Measurements from ENCODE around the gene FCAR.
"Not testable (repeated sequence)": the region's sequence is repeated elsewhere in the genome, so short reads cannot be mapped to it uniquely, and the experiment has no call there.

FCAR gene

GRCh38 chr19:54889566-54889965 is 15.5 kb downstream of the FCAR start:
- DNase-seq = peak in 1 of 10 donors; percentile 24
- intact Hi-C loops (cut with DNase I) = no loop called here

GRCh38 chr19:54893406-54893805 is 19.4 kb downstream of the FCAR start:
- intact Hi-C loops (cut with DNase I) = no loop called here
- DNase-seq = no peak

- DNase-seq = peak in 1 of 10 donors; percentile 50
- intact Hi-C loops (cut with DNase I) = not testable (repeated sequence)
These were observed 20.1 kb downstream of the FCAR start for GRCh38 chr19:54894106-54894505.

GRCh38 chr19:54896036-54896435 is 22.0 kb downstream of the FCAR start:
- intact Hi-C loops (cut with DNase I) = no loop called here
- DNase-seq = no peak

- peak in 2 of 10 donors; percentile 2 to 38 for DNase-seq
- intact Hi-C loops (cut with DNase I) = not testable (repeated sequence)
These were observed 24.6 kb downstream of the FCAR start for GRCh38 chr19:54898685-54899084.

GRCh38 chr19:54899646-54900045 is 25.6 kb downstream of the FCAR start:
- intact Hi-C loops (cut with DNase I) = not testable (repeated sequence)
- DNase-seq = peak in 2 of 10 donors; percentile 8 to 57

GRCh38 chr19:54901153-54901552 is 27.1 kb downstream of the FCAR start:
- DNase-seq = peak in 2 of 10 donors; percentile 9 to 18

GRCh38 chr19:54902061-54902460 is 28.0 kb downstream of the FCAR start:
- DNase-seq = no peak
- intact Hi-C loops (cut with DNase I) = no loop called here

More at GRCh38 chr19:54901153-54901552, 27.1 kb downstream of the FCAR start:
- intact Hi-C loops (cut with DNase I) = not testable (repeated sequence)

- no peak for DNase-seq
- intact Hi-C loops (cut with DNase I) = no loop called here
These were observed 29.3 kb downstream of the FCAR start for GRCh38 chr19:54903303-54903702.

GRCh38 chr19:54904261-54904660 is 30.2 kb downstream of the FCAR start:
- DNase-seq; intact Hi-C loops (cut with DNase I): not testable (repeated sequence)

GRCh38 chr19:54905421-54905802 is 31.4 kb downstream of the FCAR start:
- intact Hi-C loops (cut with DNase I) = no loop called here
- DNase-seq = no peak

GRCh38 chr19:54905803-54906511 is 31.9 kb downstream of the FCAR start, which contains the start of gene NCR1:
Gene NCR1 (plus strand): TSS chr19:54906148. CDS start chr19:54906188, 40 bp downstream.
- DNase-seq = peak in 1 of 10 donors; percentile 23
- intact Hi-C loops (cut with DNase I) = no loop called here

GRCh38 chr19:54906819-54907218 is 32.8 kb downstream of the FCAR start:
- peak in 1 of 10 donors; percentile 1 for DNase-seq

GRCh38 chr19:54907899-54908298 is 33.9 kb downstream of the FCAR start:
- DNase-seq; intact Hi-C loops (cut with DNase I): not testable (repeated sequence)

More at GRCh38 chr19:54906819-54907218, 32.8 kb downstream of the FCAR start:
- intact Hi-C loops (cut with DNase I) = no loop called here

- intact Hi-C loops (cut with DNase I) = no loop called here
- DNase-seq = peak in 2 of 10 donors; percentile 8 to 22
These were observed 42.8 kb downstream of the FCAR start for GRCh38 chr19:54916822-54917221.

- intact Hi-C loops (cut with DNase I) = no loop called here
- peak in 1 of 10 donors; percentile 27 for DNase-seq
These were observed 44.5 kb downstream of the FCAR start for GRCh38 chr19:54918499-54918898.

GRCh38 chr19:54919646-54920563 is 45.9 kb downstream of the FCAR start:
- intact Hi-C loops (cut with DNase I) = not testable (repeated sequence)

GRCh38 chr19:54921082-54921481 is 47.0 kb downstream of the FCAR start:
- DNase-seq = peak in 1 of 10 donors; percentile 0
- intact Hi-C loops (cut with DNase I) = no loop called here

More at GRCh38 chr19:54919646-54920563, 45.9 kb downstream of the FCAR start:
- DNase-seq = peak in 2 of 10 donors; percentile 59 to 66

- intact Hi-C loops (cut with DNase I) = no loop called here
- DNase-seq = no peak
These were observed 49.2 kb downstream of the FCAR start for GRCh38 chr19:54923276-54923675.

- intact Hi-C loops (cut with DNase I) = no loop called here
- no peak for DNase-seq
These were observed 54.3 kb downstream of the FCAR start for GRCh38 chr19:54928299-54928698.

- no peak for DNase-seq
- intact Hi-C loops (cut with DNase I) = no loop called here
These were observed 63.9 kb downstream of the FCAR start for GRCh38 chr19:54937926-54938325.

Data from posterior cingulate gyrus (tissue), 11 donors.